Ishikawa (cell line): Measurements from ENCODE around the gene RPL14.

Experiments
- EGR1 ChIP-seq: IDR thresholded peaks from 2 replicates; pipeline ENCODE4 v1.6.1; 2012
- EP300 ChIP-seq: IDR thresholded peaks from 2 replicates; pipeline ENCODE4 v1.6.1; 2012; ENCODE audit warnings: borderline replicate concordance
- MAX ChIP-seq: IDR thresholded peaks from 2 replicates; pipeline ENCODE4 v1.6.1; 2012
- REST ChIP-seq: IDR thresholded peaks from 2 replicates; pipeline ENCODE4 v1.6.1; 2012; ENCODE audit warnings: low read depth, mild to moderate bottlenecking
- TCF12 ChIP-seq: IDR thresholded peaks from 2 replicates; pipeline ENCODE4 v1.6.1; 2012; ENCODE audit warnings: low read depth
- TEAD4 ChIP-seq: IDR thresholded peaks from 2 replicates; pipeline ENCODE4 v1.6.1; 2012
- USF1 ChIP-seq: IDR thresholded peaks from 2 replicates; pipeline ENCODE4 v1.6.1; 2012
- YY1 ChIP-seq: IDR thresholded peaks from 2 replicates; pipeline ENCODE4 v1.6.1; 2012; ENCODE audit warnings: low read depth

GRCh38 chr3:40445880-40446279 lies 11.3 kb upstream of the RPL14 start:
- TF ChIP-seq TEAD4 (no peak), EGR1 (no peak), MAX (no peak), YY1 (no peak), EP300 (no peak), REST (no peak), TCF12 (no peak), USF1 (no peak)
